GM19351 (cell line): Measurements from ENCODE around the gene LRP3.
"Not testable (repeated sequence)": the region's sequence is repeated elsewhere in the genome, so short reads cannot be mapped to it uniquely, and the experiment has no call there.

ENCODE experiments used
- ATAC-seq: cut with Tn5 transposase; IDR thresholded peaks from one replicate; pipeline ENCODE4 v1.9.1; 2021; ENCODE audit warnings: mild to moderate bottlenecking, moderate library complexity; ENCODE audit not compliant: unreplicated experiment

Gene LRP3

DNA sequence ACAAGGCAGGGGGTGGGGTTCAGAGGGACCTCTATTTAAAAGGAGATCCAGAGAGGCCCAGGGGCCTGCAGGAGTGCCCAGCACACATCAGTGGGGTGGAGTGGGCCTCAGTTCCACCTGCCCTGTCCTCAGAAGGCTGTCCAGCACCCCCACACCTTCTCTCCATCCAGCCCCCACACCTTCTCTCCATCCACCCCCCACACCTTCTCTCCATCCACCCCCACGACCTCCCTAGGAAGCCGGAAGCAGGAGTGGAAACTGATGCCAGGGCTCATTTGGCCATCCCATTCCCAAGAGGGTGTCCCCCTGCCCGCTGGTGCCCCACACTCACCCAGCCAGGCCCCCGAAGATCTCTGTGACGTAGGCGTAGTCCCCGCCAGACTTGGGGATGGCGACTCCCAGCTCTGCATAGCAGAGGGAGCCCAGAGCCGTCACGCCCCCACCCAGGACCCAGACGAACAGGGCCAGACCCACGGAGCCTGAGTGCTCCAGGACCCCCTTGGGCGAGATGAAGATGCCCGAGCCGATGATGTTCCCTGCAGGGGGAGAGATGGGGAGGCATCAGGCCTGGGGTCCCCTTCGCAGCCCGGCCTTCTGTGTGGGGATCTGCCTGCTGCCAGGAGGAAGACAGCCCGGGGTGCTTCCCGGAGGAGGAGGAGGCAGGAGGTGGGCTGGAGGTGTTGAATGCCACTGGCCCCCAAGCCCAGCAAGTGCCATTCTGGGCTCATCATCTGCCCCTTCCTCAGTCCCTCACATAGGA, 21.5 kb downstream of the LRP3 start:
- ATAC-seq: no peak

DNA sequence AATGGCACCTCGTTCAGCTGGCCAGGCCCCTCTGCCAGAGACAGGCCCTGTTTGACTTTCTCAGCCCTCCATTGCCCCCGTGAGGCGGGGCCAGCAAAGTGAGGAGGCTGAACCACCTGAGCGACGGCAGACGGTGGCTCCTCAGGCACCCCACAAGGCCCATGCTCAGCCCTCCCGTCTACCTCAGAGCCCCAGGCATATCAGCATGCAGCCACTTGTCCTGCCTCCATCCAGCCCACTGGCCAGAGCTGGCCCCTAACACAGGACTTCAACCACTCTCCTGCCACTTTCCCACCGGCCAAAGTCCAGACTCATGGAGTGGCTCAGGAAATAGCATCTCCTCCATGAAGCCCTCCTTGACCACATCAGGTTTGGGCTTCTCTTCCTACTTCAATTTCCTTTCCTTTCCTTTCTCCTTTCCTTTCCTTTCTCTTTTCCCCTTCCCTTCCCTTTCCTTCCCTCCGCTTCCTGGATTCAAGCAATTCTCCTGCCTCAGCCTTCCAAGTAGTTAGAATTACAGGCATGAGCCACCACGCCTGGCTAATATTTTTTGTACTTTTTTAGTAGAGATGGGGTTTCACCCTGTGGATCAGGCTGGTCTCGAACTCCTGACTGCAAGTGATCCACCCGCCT, 22.2 kb downstream of the LRP3 start:
- ATAC-seq: no peak

DNA sequence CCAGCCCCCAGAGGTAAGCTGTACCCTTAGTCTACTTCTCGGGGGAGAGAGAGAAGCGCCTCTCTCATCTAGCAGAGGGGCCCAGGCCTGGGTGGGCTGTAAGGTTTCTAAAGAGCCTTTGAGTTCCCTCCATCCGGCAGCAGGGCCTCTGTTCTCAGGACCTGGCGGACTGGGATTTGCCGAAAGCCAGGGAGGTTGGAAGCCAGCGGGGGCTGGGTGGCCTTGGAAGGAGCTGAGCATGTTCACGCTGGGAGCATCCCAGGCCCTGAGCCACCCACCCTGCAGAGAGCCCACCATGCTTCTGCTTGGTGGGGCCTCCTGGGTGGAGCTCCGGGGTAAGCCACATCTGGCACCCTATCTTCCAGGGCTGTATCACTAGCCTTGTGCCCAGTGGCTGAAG, 23.8 kb downstream of the LRP3 start:
- ATAC-seq: no peak

DNA sequence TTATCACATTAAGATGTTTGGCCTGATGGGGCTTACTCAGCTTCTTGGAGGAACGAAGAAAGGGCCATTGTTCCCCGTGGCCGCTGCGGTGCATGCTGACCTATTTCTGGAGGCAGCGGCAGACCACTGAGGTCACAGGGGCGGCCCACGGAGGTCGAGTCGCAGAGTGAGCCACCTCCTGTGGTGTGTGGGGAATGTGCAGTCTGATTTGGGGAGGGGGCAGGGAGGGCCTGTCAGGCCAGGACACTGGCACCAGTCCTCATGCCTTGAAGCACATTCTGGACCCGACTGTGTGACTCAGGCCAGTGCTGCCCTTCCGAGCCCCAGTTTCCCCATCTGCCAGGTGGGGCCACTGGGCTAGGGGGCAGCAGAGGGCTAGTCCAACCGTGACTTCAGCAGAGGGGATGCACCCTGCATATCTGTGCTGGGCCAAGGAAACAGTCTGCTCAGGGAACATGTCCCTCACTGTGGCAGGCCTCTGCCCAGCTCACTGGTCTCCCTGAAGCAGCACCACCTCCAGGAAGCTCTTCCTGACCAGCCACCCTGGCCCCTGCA, 25.2 kb downstream of the LRP3 start:
- no peak for ATAC-seq

DNA sequence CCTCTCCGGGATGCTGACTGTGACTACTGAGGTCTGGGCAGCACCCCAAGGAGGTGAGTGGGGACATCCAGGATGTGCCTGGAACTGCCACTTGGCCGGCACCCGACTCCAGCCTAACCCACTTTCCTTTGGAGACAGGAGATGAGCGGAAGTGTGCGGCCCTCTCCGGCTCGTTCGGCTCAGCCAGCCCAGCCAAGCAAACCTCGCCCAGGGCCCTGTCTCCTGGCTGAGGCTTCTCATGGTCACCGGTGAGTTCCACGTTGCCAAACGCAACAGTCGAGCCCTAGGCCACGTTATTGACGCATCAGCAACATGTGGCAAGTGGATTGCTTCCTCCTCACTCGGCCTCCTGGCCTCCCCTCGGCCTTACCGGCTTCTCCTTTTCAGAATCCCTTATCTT, 26.0 kb downstream of the LRP3 start:
- ATAC-seq: no peak

DNA sequence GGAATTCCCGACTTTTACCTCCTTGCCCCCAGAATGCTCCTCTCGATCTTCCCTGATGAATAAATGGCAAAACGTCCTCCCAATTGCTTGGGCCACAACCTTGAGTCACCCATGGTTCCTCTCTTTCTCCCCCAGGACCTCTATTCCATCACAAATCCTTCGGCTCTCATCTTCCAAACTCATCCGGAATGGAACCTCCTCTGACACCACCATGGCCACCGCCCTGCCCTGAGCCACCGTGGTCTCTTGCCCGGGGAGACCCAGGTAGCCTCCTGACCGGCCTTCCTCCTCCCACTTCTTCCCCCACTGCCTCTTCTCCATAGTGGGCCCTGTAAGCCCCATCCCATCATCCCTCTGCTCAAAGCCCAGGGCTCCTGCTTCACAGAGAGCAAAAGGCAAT, 26.6 kb downstream of the LRP3 start:
- ATAC-seq: no peak

DNA sequence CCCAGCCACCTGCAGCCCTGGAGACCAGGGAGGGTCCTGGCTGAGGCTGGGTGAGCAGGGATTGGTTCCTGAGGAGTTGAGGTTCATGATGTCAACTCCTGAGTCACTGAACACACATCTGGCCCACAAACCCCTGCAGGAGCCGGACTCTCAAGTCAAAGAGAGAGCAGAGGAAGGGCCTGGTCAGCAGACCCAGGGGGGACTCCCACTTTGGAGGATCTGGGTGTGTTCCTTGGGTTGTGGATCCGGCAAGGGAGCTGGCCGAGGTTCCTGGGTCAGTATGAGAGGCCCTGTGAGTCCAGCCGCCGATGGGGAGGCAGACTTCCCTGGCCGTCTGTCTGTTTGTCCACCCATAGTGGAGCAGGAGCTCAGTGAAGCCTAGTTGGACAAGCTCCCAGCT, 27.5 kb downstream of the LRP3 start:
- ATAC-seq: no peak

DNA sequence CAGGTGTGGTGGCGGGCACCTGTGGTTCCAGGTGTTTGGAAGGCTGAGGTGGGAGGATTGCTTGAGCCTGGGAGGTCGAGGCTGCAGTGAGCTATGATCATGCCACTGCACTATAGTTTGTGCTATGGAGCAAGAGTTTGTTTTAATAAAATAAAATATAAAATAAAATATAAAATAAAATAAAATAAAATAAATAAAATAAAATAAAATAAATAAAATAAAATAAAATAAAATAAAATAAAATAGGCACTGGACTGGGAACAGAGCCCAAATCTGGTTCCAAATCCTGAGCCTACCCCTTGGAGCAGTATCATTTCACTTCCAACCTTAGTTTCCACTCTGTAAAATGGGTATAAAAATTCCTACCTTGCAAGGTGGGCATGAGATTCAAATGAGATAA, 28.1 kb downstream of the LRP3 start:
- ATAC-seq: not testable (repeated sequence)

DNA sequence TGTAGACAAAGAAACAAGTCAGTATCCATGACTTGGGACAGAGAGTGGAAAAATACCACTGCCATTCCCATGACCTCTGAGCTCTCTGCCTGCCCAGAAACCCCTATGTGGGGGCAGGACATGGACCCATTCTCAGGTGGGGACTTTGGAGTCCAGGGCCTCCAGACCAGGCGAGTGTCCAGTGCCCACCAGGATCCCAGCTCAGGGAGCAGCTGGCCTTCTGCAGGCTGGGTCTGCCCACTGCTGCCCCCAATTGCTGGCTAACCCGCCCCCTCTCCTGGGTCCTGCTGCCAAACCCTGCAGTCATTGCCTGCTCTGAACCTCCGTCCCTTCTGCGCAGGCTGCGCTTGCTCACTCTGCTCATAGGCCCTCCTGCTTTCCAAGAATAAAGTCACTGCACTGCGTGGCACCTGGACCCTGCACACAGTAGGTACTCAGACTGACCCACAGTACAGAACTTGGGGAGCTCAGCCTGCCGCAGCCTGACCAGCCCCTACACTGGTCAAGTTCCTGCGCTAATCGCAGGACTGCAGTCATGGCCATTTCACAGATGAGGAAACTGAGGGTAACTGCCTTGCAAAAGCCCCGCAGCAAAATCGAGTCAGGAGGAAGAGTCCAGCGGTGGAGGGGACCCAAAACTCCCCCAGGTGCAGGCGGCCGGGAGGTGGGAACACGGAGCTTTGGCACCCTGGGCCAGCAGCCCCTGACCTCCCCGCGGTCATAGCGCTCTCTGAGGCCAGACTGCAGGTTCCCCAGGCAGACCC, 30.7 kb downstream of the LRP3 start:
- no peak for ATAC-seq

DNA sequence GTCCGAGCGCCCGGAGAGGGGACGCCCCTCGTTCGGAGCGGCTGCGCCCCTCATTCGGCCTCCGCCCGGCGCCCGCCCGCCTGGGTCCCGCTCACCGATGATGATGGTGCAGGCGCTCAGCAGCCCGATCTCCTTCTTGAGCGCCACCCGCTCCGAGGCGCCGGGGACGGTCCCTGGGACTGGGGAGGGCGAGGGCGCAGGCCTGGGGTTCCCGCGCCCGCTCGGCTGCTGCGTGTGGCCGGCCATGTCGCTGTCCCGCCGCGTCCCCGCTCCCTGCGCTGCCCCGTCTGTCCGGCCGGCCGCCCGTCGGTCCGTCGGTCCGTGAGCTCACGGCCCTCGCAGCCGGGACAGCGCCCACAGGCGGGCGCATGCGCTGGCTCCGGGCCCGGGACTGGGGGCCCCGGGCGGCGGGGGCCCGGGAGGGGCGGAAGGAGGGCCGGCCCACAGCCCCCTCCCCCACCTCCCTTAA, 31.4 kb downstream of the LRP3 start, which contains the start of gene SLC7A10:
Gene SLC7A10, minus strand, starts transcription at position 393 of the 469 bp plus-strand sequence. Its CDS starts 147 bp downstream, at position 246.
- no peak for ATAC-seq

DNA sequence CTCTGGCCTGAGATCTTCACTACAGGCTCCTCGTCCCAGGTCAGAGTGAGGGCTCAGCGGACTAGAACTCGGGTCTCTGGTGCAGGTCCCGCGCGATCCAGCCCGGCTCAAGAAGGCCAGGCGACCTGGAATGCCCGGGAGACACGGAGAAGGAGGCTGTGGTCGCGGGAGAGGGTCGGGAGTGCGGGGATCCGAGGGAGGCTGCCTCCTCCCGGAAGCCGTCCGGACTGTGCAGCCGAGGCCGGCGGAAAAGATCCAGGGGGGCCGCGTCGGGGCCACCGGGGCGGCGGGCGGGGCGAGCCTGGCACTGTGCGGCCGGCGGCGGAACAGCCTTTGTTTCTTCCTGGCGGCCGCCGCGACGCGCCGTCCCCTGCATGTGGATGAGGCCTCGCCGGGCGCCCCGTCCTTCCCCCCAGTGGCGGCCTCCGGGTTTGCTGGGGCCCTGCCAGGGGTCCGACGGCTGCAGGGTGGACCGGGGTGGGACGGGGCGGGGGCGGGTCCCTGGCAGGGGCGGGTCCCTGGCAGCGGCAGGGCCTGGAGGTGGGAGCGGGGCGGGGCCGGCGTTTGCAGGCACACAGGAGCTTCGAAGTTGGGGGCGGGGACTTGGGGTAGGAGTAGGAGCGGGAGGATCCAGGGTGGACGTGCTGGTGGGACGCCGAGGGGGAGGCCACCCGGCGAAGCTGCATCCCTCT, 32.6 kb downstream of the LRP3 start:
- ATAC-seq: no peak

DNA sequence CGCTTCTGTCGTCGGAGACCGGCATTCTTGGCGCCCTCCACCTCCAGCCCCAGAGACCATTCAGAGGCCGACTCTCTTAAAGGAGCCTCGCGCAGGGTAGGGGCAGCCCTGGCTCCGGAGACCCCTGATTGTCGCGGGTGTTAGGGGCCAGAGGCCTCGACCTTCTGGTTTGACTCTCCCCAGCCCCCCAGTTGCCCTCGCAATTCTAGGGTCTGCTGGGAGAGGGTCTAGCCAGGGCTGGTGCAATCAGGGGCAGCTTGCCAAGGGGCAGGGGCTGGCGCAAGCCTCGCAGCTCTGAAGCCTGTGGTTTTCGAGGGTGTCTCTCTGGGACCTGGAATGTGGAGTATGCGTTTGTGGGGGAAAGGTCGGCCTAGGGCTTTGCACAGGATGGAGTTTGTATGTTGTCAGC, 33.1 kb downstream of the LRP3 start:
- no peak for ATAC-seq

DNA sequence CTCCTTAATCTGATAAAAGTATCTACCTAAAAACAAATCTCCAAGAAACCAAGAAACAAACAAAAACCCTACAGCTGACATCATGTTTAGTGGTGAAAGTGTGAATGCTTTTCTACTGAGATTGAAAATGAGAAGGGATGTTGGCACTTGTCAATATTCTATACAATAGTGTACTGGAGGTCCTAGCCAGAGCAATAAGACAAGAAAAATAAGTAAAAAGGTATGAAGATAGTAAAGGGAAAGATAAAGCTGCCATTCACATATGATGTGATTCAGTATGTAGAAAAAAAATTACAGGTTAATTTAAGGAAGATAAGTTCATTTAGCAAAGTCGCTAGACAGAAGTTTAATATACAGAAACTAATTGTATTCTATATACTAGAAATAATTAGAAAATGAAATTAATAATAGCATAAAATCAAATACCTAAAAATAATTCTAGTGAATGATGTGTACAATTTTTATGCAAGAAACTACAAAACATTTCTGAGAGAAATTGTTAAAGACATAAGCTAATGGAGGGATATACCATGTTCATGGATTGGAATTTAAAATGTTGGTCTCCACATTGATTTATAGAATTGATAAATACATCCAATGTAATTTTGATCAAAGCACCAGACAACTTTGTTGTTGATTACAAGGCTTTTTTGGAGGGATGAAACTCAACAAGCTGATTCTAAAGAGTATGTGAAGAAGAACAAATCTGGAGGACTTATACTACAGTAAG, 33.9 kb downstream of the LRP3 start:
- ATAC-seq: no peak

DNA sequence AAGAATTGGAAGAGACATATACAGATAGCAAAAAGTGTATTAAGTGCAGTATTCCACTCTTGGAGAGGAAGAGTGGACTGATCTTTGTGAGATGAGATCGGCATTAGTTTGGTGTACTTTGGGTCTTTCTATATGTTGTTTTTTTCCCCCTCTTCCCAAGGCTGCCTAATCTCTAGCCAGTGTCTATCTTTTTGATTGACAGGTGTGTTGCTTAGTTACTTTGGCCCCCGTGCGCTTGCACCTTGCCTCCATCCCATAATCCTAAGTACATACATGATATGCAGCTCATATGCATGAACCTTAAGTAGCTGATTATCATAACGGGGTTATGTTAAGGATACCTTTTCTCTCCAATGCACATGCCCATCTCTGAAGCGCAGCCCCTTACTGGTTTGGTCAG, 35.8 kb downstream of the LRP3 start:
- no peak for ATAC-seq

DNA sequence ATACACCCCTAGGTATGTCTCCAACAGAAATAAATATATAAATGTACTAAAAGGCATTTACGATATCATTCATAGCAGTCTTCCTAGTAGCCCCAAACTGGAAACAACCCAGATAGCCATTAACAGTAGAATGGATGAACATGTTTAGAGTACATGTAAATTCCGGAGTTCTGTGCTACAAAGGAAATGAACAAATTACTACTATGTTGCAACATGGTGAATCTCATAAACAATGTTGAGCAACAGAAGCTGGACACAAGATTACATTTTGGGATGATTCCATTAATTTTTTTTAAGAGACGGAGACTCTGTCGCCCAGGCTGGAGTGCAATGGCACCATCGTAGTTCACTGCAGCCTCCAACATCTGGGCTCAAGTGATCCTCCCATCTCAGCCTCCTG, 37.4 kb downstream of the LRP3 start:
- ATAC-seq: no peak

DNA sequence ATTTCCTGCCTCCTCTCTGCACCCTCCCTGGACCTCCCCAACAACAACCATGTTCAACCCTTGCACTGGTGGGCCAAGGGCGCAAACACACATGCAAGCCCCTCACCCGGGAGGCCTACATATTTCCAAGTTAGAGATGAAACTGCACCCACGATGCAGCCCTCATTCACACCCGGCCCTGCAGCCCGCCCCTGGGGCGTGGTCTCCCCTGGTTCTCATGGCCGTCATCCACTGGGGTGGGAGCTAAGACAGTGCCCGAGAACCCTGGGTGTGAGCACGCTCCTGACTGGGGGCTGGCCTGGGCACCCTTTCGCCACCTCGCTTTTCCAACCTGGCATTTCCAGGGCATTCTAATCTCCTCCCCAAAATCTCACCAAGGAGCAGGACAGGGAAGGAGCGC, 38.5 kb downstream of the LRP3 start:
- ATAC-seq: no peak

DNA sequence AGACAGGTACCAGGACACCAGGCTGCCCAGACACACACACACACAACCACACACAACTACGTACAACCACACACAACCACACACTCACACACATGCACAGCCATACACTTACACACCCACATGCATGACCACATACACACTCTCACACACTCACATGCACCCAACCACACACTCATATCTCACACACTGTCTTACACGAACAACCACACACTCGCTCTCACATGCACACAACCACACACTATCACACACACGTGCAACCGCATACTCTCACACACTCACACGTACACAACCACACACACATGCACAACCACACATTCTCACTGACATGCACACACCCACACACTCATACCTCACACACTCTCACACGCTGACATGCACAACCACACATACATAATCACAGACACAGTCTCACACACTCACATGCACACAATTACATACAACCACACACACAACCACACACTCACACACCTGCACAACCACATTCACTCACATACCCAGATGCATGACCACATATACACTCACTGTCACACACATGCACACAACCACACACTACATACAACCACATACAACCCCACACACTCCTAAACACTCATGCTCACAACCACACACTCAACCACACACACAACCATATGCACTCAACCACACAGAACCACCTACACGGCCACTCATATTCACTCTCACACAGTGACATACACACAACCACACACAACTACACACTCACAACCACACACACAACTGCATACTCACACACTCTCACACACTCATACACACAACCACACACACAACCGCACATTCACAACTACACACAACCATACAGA, 39.1 kb downstream of the LRP3 start:
- no peak for ATAC-seq

DNA sequence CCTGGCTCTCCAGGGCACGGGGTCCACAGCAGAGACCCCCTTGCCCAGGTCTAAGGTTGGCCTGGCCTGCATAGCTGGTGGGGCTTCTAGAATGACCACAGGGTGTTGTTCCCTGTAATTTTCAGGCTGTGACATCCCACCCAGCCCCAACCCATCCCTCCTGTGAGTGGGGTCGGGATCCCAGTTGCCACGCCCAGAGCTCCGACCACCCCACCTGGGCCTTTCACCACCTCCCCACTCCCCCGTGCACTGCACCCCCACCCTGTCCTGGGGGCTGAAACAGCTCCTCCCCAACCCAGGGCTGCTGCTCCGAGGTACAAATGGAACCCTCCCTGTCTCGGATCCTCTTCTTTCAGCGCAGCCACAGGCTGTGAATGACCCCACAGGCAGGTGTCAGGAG, 40.0 kb downstream of the LRP3 start:
- ATAC-seq: no peak

DNA sequence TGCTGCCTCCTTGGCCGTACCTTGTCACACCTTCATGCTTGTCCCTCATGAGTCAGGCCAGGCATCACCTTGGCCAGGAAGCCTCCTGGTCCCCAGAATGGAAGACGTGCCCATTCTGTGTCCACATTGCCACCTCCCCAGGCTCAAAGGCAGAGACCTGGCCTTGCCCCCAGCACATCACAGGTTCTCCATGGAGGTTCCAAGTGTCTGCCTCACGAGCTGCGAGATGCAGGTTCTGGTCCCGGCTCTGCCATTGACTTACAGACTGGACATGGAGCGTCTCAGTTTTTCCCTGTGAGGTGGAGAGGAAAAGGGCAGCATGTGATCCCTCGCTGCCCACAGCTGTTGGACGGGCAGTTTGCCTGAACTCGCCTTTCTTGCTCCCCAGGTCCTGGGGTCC, 40.6 kb downstream of the LRP3 start:
- ATAC-seq: no peak
